NCI-H226 (cell line): ENCODE measurements around the gene ADARB2.
"Not testable (repeated sequence)": the region's sequence is repeated elsewhere in the genome, so short reads cannot be mapped to it uniquely, and the experiment has no call there.

ENCODE experiments used
- DNase-seq: peaks from one replicate; pipeline ENCODE4 v3.0.0-alpha.2; 2015

The ADARB2 gene

DNA sequence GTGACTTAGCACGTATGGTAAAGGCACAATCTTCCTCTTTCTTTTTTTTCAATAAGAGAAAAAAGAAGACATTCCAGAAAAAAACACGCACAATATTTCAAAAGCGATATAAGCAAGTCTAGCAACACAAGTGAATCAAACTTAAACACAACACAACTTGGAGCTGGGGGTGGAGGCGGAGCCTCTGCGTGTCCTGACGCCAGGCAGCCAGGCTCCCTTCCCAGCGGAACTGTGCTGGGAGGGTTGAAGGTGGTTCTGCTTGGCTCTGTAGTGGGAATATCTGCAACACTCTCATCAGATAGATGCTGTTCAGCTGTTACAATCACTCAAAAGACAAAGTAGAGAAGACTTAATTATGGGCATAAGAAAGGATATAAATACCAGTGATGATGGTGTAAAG, 469.8 kb downstream of the ADARB2 start:
- DNase-seq: no peak

- DNase-seq: no peak
These were observed 470.2 kb downstream of the ADARB2 start for GRCh38 chr10:1267148-1267547.

DNA sequence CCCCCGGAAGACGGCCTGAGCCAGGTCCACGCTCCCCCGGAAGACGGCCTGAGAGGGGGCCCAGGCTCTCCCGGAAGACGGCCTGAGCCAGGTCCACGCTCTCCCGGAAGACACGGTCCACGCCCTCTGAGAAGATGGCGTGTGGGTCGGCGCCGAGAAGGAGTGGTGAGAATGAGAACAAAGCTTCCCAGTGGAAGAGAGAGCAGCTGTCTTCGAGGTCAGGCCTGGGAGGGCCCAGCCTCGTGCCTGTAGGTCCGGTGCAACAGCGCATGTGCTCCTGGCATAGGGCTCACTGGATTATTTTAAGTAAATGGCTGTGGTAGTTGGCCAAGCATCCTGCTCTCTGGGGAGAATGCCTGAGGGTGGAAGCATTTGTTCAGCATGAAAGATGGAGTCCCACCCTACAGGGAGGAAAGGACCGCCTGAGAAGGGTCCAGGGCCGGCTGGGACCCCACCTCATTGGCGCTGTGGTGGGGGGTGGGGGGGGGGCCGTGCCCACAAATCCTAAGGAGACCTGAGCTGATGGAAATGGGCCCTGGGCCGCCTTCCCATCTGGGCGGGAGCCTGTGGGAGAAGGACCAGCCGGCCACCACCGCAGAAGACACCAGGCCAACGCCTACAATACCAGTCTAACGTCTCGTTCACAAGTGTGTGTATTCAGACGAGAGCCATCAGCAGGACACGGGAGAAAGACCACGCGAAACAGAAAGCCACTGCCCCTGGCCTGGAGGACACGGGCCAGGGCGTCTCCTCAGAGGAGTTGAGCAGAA, 471.1 kb downstream of the ADARB2 start:
- DNase-seq: no peak

- no peak for DNase-seq
These were observed 473.3 kb downstream of the ADARB2 start for GRCh38 chr10:1264001-1264400.

DNA sequence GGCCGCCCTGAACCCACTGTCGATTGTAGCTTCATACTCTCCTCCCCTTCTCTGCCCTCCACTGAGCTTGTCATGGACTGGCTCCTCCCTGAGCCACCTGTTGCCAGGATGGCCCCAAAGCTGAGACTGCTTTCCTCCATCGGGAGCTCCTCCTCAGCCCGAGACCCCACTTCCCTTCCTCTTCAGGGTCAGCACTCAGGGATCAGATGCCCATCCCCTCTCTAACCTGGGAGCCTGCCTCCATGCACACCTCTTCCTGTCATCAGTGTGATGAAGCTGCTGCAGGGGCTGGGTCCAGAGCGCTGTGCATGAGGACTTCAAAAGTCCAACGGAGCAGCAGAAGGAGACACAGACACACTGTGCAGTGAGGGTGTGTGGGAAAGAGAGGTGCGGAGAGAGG, 480.1 kb downstream of the ADARB2 start:
- DNase-seq: no peak

- no peak for DNase-seq
These were observed 480.9 kb downstream of the ADARB2 start for GRCh38 chr10:1256432-1256725.

- no peak for DNase-seq
These were observed 481.5 kb downstream of the ADARB2 start for GRCh38 chr10:1255600-1256431.

DNA sequence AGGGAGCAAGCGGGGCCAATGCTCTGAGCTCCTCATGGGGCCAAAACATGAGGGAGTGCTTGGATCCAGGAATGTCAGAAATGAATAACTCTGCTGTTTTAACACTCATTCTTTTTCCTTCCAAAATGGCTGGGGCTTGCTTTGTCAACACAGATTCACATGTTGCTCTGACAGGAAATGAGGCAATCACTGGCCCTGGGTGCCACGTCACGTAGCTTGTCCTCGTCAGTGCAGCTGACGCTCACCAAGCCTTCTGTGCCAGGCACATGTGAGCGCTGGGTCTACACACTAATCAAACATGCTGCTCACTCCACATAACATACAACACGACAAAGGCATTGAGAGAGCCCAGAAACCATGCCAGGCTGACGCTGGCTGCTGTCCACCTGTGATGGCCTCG, 482.2 kb downstream of the ADARB2 start:
- no peak for DNase-seq

DNA sequence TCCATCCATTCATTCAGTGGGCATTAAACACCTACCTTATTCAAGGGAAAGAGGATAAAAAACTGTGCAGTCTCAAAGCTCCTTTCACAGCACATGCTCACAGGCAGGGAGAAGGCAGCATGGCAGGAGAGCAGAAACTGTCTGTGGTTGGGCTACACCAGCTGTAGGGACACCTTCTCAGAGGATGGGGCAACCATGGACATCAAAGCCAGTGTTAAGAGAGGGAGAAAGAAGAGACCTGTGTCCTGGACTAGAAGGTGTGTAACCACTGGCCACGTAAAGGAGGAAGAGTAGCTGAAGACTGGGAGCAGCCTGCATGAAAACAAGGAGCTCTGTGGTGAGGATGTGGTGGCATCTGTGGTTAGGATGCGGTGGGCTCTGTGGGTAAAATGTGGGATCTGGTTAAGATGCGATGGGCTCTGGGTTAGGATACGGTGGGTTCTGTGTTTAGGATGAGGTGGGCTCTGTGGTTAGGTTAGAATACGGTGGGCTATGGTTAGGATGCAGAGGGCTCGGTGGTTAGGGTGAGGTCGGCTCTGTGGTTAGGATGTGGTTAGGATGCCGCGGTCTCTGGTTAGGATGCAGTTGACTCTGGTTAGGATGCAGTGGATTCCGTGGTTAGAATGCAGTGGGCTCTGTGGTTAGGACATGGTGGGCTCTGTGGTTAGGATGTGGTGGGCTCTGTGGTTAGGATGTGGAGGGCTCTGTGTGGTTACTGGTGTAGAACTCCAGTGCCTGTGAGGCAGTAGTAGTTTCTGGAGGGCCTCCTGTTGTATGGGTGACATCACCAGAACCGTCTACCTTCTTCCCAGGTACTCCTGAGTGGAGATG, 483.6 kb downstream of the ADARB2 start:
- no peak for DNase-seq

GRCh38 chr10:1251769-1252168, 485.6 kb downstream of the ADARB2 start:
- DNase-seq: no peak

DNA sequence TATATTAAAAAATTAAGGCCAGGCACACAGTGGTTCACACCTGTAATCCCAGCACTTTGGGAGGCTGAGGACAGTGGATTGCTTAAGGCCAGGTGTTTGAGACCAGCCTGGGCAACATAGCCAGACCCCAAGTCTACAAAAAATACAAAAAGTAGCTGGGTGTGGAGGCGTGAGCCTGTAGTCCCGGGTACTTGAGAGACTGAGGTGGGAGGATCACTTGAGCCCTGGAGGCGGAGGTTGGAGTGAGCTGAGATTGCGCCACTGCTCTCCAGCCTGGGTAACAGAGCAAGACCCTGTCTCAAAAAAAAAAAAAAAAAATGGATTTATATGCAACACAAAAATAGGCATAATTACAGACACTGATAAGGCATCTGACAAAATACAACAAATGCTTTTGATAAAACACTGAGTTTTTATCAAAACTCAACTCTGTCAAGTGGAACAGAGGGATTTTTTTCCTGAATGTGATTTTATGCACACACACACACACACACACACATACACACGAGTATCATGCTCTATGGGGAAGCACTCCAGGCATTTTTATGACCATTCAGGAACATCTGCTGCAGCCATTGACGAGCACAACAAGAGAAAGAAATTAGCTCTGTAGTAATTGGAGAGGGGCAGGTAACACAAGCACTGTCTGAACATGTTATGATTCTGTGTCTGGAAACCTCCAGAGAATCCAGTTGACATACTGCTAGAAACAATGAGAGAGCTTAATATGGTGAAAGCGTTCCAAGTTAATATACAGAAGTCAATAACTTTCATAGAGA, 488.0 kb downstream of the ADARB2 start:
- no peak for DNase-seq

DNA sequence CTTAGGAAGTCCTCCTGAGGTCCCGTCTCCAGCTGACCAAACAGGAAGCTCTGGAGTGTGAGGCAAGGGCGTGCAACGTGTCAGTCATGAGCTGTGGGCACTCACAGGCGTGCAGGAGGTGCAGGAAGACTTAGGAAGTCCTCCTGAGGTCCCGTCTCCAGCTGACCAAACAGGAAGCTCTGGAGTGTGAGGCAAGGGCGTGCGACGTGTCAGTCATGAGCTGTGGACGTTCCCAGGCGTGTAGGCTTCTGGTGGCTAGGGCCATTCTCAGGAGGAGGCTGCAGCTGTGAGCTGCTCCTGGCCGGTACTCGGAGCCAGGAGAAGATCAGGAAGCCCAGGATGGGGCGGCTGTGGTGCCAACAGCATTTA, 489.1 kb downstream of the ADARB2 start:
- not testable (repeated sequence) for DNase-seq

- DNase-seq: no peak
These were observed 489.6 kb downstream of the ADARB2 start for GRCh38 chr10:1247598-1248261.

GRCh38 chr10:1244493-1244892, 492.8 kb downstream of the ADARB2 start:
- no peak for DNase-seq

DNA sequence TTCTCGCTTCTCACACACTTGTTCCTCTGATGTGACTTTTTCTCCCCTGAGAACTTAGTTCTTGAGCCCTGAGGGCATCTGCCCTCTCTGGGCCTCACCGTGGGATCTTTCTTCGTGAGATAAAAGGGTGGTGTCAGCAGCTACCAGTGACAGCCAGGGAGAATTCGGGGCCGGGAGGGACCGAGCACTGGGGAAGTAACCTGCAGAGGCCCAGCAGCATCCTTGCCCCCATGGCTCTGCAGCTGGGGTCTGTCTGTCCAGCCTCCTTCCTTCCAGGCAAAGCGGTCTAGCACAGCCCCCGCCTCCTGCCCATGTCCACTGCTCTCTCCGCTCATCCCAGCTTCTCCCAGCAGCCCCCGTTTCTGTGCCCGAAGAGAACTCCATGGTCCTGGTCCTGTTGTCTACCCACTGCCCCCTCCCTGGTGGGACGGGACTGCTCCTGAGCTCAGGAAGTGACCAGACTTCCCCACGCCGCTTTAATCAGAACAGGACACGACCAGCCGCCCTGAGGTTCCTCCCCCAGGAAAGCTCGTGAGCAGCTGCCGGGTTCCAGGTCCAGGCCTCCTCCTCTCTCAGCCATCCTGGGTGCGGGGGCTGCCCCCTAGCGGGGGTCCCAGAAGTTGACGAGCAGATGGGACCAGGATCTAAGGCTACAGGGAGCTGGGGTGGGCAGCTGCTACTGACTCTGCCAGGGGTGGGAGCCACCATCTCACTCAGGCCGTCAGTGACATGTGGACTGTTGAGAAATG, 493.7 kb downstream of the ADARB2 start:
- DNase-seq: no peak

GRCh38 chr10:1242975-1243374, 494.4 kb downstream of the ADARB2 start:
- no peak for DNase-seq

- DNase-seq: no peak
These were observed 495.1 kb downstream of the ADARB2 start for GRCh38 chr10:1241973-1242935.

GRCh38 chr10:1241322-1241890, 495.9 kb downstream of the ADARB2 start:
- no peak for DNase-seq

GRCh38 chr10:1240341-1240775, 497.0 kb downstream of the ADARB2 start:
- DNase-seq: no peak

GRCh38 chr10:1233031-1233430, 504.3 kb downstream of the ADARB2 start:
- no peak for DNase-seq
